OCI-LY7 (cell line): ENCODE data around the gene SNAI3. TPM values are rescaled to one million over a fixed set of nuclear protein-coding genes. Genes with fewer than 3 reads are reported as not detected.

Experiments
- BruUV-seq: library from RNA; stranded (reverse); fragments of 400-500 nt; replicated peaks from 2 replicates; lab custom pipeline; 2021; lab: Mats Ljungman, UMichigan
- CTCF ChIA-PET: fragments of 300-600 bp; sonication (Branson Sonifier 250); formaldehyde crosslinking; loops from one replicate; lab custom pipeline; 2022; ENCODE audit warnings: antibody characterized with exemption; ENCODE audit not compliant: unreplicated experiment; lab: Charles Lee
- POLR2A ChIA-PET: fragments of 300-600 bp; sonication (Branson Sonifier 250); formaldehyde crosslinking; loops from one replicate; lab custom pipeline; 2022; ENCODE audit warnings: antibody characterized with exemption; lab: Charles Lee
- DNase-seq: peaks from one replicate; pipeline ENCODE4 v3.0.0-alpha.2; 2015; ENCODE audit warnings: low spot score
- H2AFZ ChIP-seq: fragments of 200-600 bp; sonication (generic), shearing (Covaris generic); 2 replicates; pipeline ENCODE4 v1.6.1; 2014; ENCODE audit warnings: mild to moderate bottlenecking, antibody characterized with exemption, low read length, moderate library complexity
- H3K27ac ChIP-seq: fragments of 200-600 bp; sonication (generic); 2 replicates; pipeline ENCODE4 v1.5.1; 2014; ENCODE audit warnings: mixed run types, low read depth, mild to moderate bottlenecking, moderate library complexity, low read length, inconsistent platforms; ENCODE audit not compliant: poor library complexity, severe bottlenecking
- H3K36me3 ChIP-seq: fragments of 200-600 bp; sonication (generic); 2 replicates; pipeline ENCODE4 v1.6.1; 2014; ENCODE audit warnings: mild to moderate bottlenecking, antibody characterized with exemption, low read length, moderate library complexity, mixed read lengths; ENCODE audit not compliant: insufficient read depth
- H3K4me1 ChIP-seq: fragments of 200-600 bp; sonication (generic); 2 replicates; pipeline ENCODE4 v1.5.1; 2014; ENCODE audit warnings: mild to moderate bottlenecking, low read length; ENCODE audit not compliant: insufficient read depth, poor library complexity, severe bottlenecking
- H3K4me2 ChIP-seq: fragments of 200-600 bp; sonication (generic); 2 replicates; pipeline ENCODE4 v1.6.1; 2014; ENCODE audit warnings: mild to moderate bottlenecking, low read length
- H3K4me3 ChIP-seq: fragments of 200-600 bp; sonication (generic); 2 replicates; pipeline ENCODE4 v1.5.1; 2014; ENCODE audit warnings: mild to moderate bottlenecking, low read depth, low read length; ENCODE audit not compliant: poor library complexity, severe bottlenecking
- H3K79me2 ChIP-seq: fragments of 200-600 bp; sonication (generic); 2 replicates; pipeline ENCODE4 v1.6.1; 2016; ENCODE audit warnings: low read depth, mild to moderate bottlenecking, low read length, moderate library complexity, mixed read lengths; ENCODE audit not compliant: insufficient read depth
- H3K9me2 ChIP-seq: fragments of 200-600 bp; sonication (generic); 2 replicates; pipeline ENCODE4 v1.6.1; 2016; ENCODE audit warnings: mild to moderate bottlenecking, low read length, mixed read lengths; ENCODE audit not compliant: insufficient read depth
- H3K9me3 ChIP-seq: fragments of 200-600 bp; sonication (generic); 2 replicates; pipeline ENCODE4 v1.6.1; 2014; ENCODE audit warnings: mild to moderate bottlenecking, mixed run types, low read length, mixed read lengths
- H4K20me1 ChIP-seq: fragments of 200-600 bp; sonication (generic); 2 replicates; pipeline ENCODE4 v1.6.1; 2014; ENCODE audit warnings: mild to moderate bottlenecking, antibody characterized with exemption, low read length, moderate library complexity, mixed read lengths; ENCODE audit not compliant: insufficient read depth
- CTCF ChIP-seq: fragments of 200-600 bp; sonication (generic); conservative IDR thresholded peaks from 2 replicates; pipeline ENCODE4 v1.5.1; 2014; ENCODE audit warnings: mild to moderate bottlenecking, antibody characterized with exemption, low read length, moderate library complexity, mixed read lengths
- EZH2phosphoT487 ChIP-seq: fragments of 200-600 bp; sonication (generic); IDR thresholded peaks from 2 replicates; pipeline ENCODE4 v1.6.1; 2018; ENCODE audit warnings: low read depth, borderline replicate concordance, mild to moderate bottlenecking, mixed run types, antibody characterized with exemption, low read length, moderate library complexity, mixed read lengths
- intact Hi-C: fragments of 100-400 bp; cut with micrococcal nuclease; formaldehyde crosslinking; loops from one replicate; pipeline ENCODE4 v1.10.0; 2022; ENCODE audit not compliant: unreplicated experiment
- total RNA-seq, 2 experiments: library from RNA; depleted of rRNA in 1 of 2; stranded (reverse); fragments of >200 nt in 1 of 2; shearing (Covaris generic) in 1 of 2; gene quantifications; 2 replicates each; pipeline ENCODE4 v1.2.3, GENCODE V29; 2014 to 2022

Gene SNAI3
- total RNA-seq, 2 experiments from 2014 or later, result 3.1 to 3.3 TPM

- Histone ChIP-seq H4K20me1 (no peaks in the 10 kb centered on the region), H3K27ac (no peak overlapping the region), H3K4me3 (no peak overlapping the region), H3K4me2 (no peak overlapping the region), H3K4me1 (peaks cover 22% of the 10 kb centered on the region), H3K9me3 (no peaks in the 10 kb centered on the region), H3K36me3 (peaks cover 18% of the 10 kb centered on the region), H3K9me2 (no peaks in the 10 kb centered on the region), H2AFZ (no peak overlapping the region), H3K79me2 (peaks cover 10% of the 10 kb centered on the region; the same call in 1 of the 2 replicates)
- no TSS peak for BruUV-seq
- intact Hi-C loops, result loop anchor here (10.0 kb wide), 1 partner anchor 213 kb away; the partner anchor contains the start of gene ZFPM1
- TF ChIP-seq EZH2phosphoT487 (no peak), CTCF (no peak)
- no peak for DNase-seq
- ChIA-PET CTCF (no interaction called here), POLR2A (no interaction called here)
These were observed 18.8 kb downstream of the SNAI3 start for GRCh38 chr16:88667461-88667860.

GRCh38 chr16:88665570-88665969 lies 20.7 kb downstream of the SNAI3 start:
- Histone ChIP-seq H4K20me1 (no peaks in the 10 kb centered on the region), H2AFZ (no peak overlapping the region; the same call in 1 of the 2 replicates), H3K27ac (peak overlapping the region; percentile 88), H3K79me2 (peaks cover 29% of the 10 kb centered on the region; the same call in 1 of the 2 replicates), H3K9me3 (no peaks in the 10 kb centered on the region), H3K9me2 (no peaks in the 10 kb centered on the region), H3K4me1 (peaks cover 31% of the 10 kb centered on the region), H3K4me2 (peak overlapping the region; percentile 79), H3K36me3 (peaks cover 18% of the 10 kb centered on the region), H3K4me3 (peak overlapping the region; percentile 86)
- TF ChIP-seq CTCF (no peak), EZH2phosphoT487 (no peak)
- DNase-seq, result no peak
- intact Hi-C loops, result loop anchor here (10.0 kb wide), 1 partner anchor 211 kb away; the partner anchor contains the start of gene ZFPM1
- ChIA-PET CTCF (interaction anchor here (1.6 kb wide), 1 partner anchor 9 kb away, joined by 4 read pairs; no protein-coding TSS in a partner anchor), POLR2A (interaction anchor here (0.6 to 1.9 kb wide), 7 partner anchors 9 to 494 kb away, joined by 3 to 11 read pairs (median 3); partner anchors contain the start of gene ZC3H18)
- BruUV-seq, result TSS peak; percentile 67

- Histone ChIP-seq H3K4me2 (peak overlapping the region; percentile 79), H3K79me2 (peaks cover 33% of the 10 kb centered on the region; the same call in 1 of the 2 replicates), H3K4me3 (peak overlapping the region; percentile 86), H3K9me2 (no peaks in the 10 kb centered on the region), H3K4me1 (peaks cover 31% of the 10 kb centered on the region), H3K27ac (peak overlapping the region; percentile 88), H4K20me1 (no peaks in the 10 kb centered on the region), H3K9me3 (no peaks in the 10 kb centered on the region), H2AFZ (no peak overlapping the region; the same call in 1 of the 2 replicates), H3K36me3 (peaks cover 20% of the 10 kb centered on the region)
- intact Hi-C loops, result loop anchor here (10.0 kb wide), 1 partner anchor 210 kb away; the partner anchor contains the start of gene ZFPM1
- no TSS peak for BruUV-seq
- DNase-seq, result peak; percentile 87
- no peak for TF ChIP-seq EZH2phosphoT487
- no peak for TF ChIP-seq CTCF
- CTCF ChIA-PET, result interaction anchor here (1.6 kb wide), 1 partner anchor 10 kb away, joined by 4 read pairs; no protein-coding TSS in a partner anchor
- POLR2A ChIA-PET, result interaction anchor here (0.7 to 1.9 kb wide), 4 partner anchors 10 to 494 kb away, joined by 3 to 11 read pairs (median 5); partner anchors contain the start of gene ZC3H18
These were observed 21.2 kb downstream of the SNAI3 start for GRCh38 chr16:88665148-88665547.
